DOHH2 (cell line): ENCODE measurements around the gene C1orf122.

Experiments
- CTCF ChIP-seq: fragments of 200-600 bp; sonication (generic); IDR thresholded peaks from one replicate; pipeline ENCODE4 v1.5.1; 2014; ENCODE audit warnings: antibody characterized with exemption, mild to moderate bottlenecking, low read depth, low read length; ENCODE audit not compliant: poor library complexity, severe bottlenecking
- EZH2phosphoT487 ChIP-seq: fragments of 200-600 bp; sonication (generic); IDR thresholded peaks from 2 replicates; pipeline ENCODE4 v1.6.1; 2017; ENCODE audit warnings: borderline replicate concordance, mild to moderate bottlenecking, antibody characterized with exemption, low read length, moderate library complexity, mixed read lengths

- TF ChIP-seq CTCF = no peak
- TF ChIP-seq EZH2phosphoT487 = no peak
Observed at GRCh38 chr1:37851262-37851661, 43.7 kb downstream of the C1orf122 start.
